Esophagus muscularis mucosa (tissue), 4 donors: ENCODE data around the gene CHRNA9. TPM values are rescaled to one million over a fixed set of nuclear protein-coding genes. Genes with fewer than 3 reads are reported as not detected.

Experiments used
- DNase-seq: peaks from one replicate; pipeline ENCODE4 v3.0.0-alpha.2; 2017; ENCODE audit errors: extremely low spot score
- H3K27ac ChIP-seq, 4 donors: fragments of 200-600 bp; sonication (generic); replicated peaks in 1 of 4; 1 replicate in 3 of 4; 2 replicates in 1 of 4; pipeline ENCODE4 v1.5.1; 2016 to 2019; ENCODE audit warnings: mild to moderate bottlenecking in 1 of 4
- H3K27me3 ChIP-seq, 4 donors: fragments of 200-600 bp; sonication (generic); one replicate each; pipeline versions ENCODE4 v1.5.1 to v1.6.0; 2016 to 2019
- H3K36me3 ChIP-seq, 4 donors: fragments of 200-600 bp; sonication (generic); one replicate each; pipeline ENCODE4 v1.5.1; 2016 to 2019
- H3K4me1 ChIP-seq, 4 donors: fragments of 200-600 bp; sonication (generic); one replicate each; pipeline ENCODE4 v1.5.1; 2016 to 2019
- H3K4me3 ChIP-seq, 4 donors: fragments of 200-600 bp; sonication (generic); 1 replicate in 2 of 4; 2 replicates in 2 of 4; pipeline ENCODE4 v1.5.1; 2016 to 2019; ENCODE audit warnings: mild to moderate bottlenecking in 4 of 4, moderate library complexity in 1 of 4
- H3K9me3 ChIP-seq, 4 donors: fragments of 200-600 bp; sonication (generic); 1 replicate in 3 of 4; 2 replicates in 1 of 4; pipeline ENCODE4 v1.5.1; 2016 to 2019
- EP300 ChIP-seq: sonication (generic); formaldehyde crosslinking; IDR thresholded peaks from one replicate; pipeline ENCODE4 v1.6.1; 2017; ENCODE audit warnings: antibody characterized with exemption
- POLR2A ChIP-seq: fragments of 450-650 bp; IDR thresholded peaks from one replicate; pipeline ENCODE4 v1.6.1; 2017; ENCODE audit warnings: antibody characterized with exemption, moderate library complexity, mild to moderate bottlenecking, low read depth
- POLR2AphosphoS5 ChIP-seq, 2 donors: sonication (generic); formaldehyde crosslinking; IDR thresholded peaks; one replicate each; pipeline ENCODE4 v1.6.1; 2017; ENCODE audit warnings: antibody characterized with exemption in 2 of 2
- whole genome bisulfite sequencing: methylation state at CpG from one replicate; pipeline ENCODE4 v1.1.5; 2018; 5-methylcytosine and 5-hydroxymethylcytosine counted together
- intact Hi-C: fragments of 100-400 bp; cut with DNase I; formaldehyde crosslinking; loops from one replicate; pipeline ENCODE4 v1.15.1; 2023
- total RNA-seq, 4 donors: library from RNA; depleted of rRNA; stranded (reverse); fragments of >200 nt; gene quantifications; one replicate each; pipeline versions ENCODE4 v1.1.0 to v1.2.1, GENCODE V29; 2016
- TF ChIP-seq, protein P1 (sequence below), 3 experiments: fragments of 200-600 bp in 2 of 3; fragments of 450-650 bp in 1 of 3; sonication (generic) in 2 of 3; IDR thresholded peaks; one replicate each; pipeline ENCODE4 v1.5.1; 2017 to 2019; ENCODE audit warnings: antibody characterized with exemption in 3 of 3, mild to moderate bottlenecking in 2 of 3, moderate library complexity in 1 of 3

CHRNA9 gene
- total RNA-seq, 4 donors from 2014 or later = 0.11 TPM; not detected in 3

DNA sequence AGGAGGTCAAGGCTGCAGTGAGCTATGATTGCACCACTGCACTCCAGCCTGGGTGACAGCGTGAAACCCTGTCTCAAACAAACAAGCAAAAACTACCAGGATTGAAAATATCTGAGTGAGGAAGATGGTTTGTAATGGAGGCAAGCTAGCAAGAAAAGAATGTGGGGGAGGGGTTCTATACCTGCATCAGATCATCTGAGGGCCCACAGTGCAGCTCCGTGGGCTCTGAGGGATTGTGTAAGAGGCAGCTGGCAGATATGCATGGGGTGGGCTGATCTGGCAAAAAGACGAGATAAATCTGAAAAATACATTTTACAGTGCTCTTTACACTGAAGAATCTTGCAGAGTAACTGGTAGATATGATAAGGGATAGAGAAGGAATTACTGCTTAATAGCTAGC, 28.9 kb upstream of the CHRNA9 start:
- Histone ChIP-seq H3K4me1 (peaks cover 6 to 9% (median 8%) of the 10 kb centered on the region in 4 donors), H3K9me3 (peaks cover 0 to 4% (median 0%) of the 10 kb centered on the region in 4 donors), H3K4me3 (no peak overlapping the region), H3K27ac (no peak overlapping the region), H3K27me3 (no peaks in the 10 kb centered on the region), H3K36me3 (no peaks in the 10 kb centered on the region)
- no peak for DNase-seq
- intact Hi-C loops = no loop called here
- TF ChIP-seq POLR2AphosphoS5 (IDR thresholded peaks at IDR 0.05) (no peak), EP300 (no peak), POLR2A (no peak)
- TF ChIP-seq, protein P1, sequence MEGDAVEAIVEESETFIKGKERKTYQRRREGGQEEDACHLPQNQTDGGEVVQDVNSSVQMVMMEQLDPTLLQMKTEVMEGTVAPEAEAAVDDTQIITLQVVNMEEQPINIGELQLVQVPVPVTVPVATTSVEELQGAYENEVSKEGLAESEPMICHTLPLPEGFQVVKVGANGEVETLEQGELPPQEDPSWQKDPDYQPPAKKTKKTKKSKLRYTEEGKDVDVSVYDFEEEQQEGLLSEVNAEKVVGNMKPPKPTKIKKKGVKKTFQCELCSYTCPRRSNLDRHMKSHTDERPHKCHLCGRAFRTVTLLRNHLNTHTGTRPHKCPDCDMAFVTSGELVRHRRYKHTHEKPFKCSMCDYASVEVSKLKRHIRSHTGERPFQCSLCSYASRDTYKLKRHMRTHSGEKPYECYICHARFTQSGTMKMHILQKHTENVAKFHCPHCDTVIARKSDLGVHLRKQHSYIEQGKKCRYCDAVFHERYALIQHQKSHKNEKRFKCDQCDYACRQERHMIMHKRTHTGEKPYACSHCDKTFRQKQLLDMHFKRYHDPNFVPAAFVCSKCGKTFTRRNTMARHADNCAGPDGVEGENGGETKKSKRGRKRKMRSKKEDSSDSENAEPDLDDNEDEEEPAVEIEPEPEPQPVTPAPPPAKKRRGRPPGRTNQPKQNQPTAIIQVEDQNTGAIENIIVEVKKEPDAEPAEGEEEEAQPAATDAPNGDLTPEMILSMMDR (IDR thresholded peaks at IDR 0.05) = no peak
- 81% methylated on average over 3 of the region's 3 CpGs for WGBS

- WGBS = 90% methylated on average over 3 of the region's 3 CpGs
- no peak for DNase-seq
- intact Hi-C loops = no loop called here
- peaks cover 0 to 4% (median 0%) of the 10 kb centered on the region in 4 donors for H3K9me3 ChIP-seq
- no peaks in the 10 kb centered on the region for H3K27me3 ChIP-seq
- H3K4me1 ChIP-seq = peaks cover 6 to 9% (median 8%) of the 10 kb centered on the region in 4 donors
- H3K27ac ChIP-seq = no peak overlapping the region
- H3K36me3 ChIP-seq = no peaks in the 10 kb centered on the region
- no peak for TF ChIP-seq EP300
- TF ChIP-seq POLR2AphosphoS5 (IDR thresholded peaks at IDR 0.05) = no peak
- TF ChIP-seq, protein P1 (IDR thresholded peaks at IDR 0.05) = no peak
- TF ChIP-seq POLR2A = no peak
- H3K4me3 ChIP-seq = no peak overlapping the region
Measured at GRCh38 chr4:40306976-40307375, 28.2 kb upstream of the CHRNA9 start.

DNA sequence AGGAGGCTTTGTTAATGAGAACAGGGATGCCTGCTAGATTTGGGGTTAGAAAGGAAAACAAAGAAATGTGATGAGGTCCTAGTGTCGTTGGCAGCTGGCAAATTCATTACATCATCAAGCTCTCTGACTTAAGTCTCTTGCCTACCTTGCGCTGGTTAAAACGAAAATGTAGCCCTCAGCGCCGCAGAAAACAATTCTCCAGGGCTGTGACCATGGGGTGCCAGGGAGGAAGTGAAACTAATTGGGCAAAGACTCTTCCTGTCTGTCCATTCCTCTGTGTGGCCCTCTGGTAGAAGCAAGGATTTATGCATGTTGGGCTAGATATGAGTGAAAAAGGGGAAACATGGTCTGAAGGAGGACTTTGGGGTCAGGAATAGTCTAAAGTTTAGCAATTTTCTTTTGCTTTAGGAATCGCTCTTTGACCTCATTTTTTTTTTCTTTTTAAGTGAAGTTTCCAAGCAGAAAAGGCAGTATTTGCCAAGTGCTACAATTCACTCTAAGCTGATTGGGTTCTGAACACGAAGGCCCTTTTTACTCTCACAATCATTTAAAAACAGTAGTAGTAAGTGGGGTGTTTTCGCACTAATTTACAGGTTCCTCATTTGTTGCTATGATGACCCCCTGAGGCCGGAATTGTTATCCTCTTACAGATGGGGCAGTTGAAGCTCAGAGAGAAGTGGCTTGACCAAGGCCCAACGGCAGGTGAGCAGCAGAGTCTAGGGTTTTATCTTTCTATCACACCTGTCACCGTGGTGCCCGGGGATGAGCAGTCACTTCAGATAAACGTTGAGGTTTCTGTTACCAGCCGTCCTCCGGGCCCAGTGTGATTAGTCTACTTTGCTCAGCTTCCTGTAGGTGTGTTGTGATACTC, 27.3 kb upstream of the CHRNA9 start:
- H3K36me3 ChIP-seq = no peaks in the 10 kb centered on the region
- WGBS = 73% methylated on average over 15 of the region's 15 CpGs
- peaks cover 6 to 9% (median 8%) of the 10 kb centered on the region in 4 donors for H3K4me1 ChIP-seq
- DNase-seq = no peak
- TF ChIP-seq POLR2AphosphoS5 (IDR thresholded peaks at IDR 0.05) = no peak
- TF ChIP-seq POLR2A = no peak
- intact Hi-C loops = loop anchor here (2.0 kb wide), 1 partner anchor 157 kb away; no protein-coding TSS in a partner anchor
- no peaks in the 10 kb centered on the region for H3K27me3 ChIP-seq
- no peak overlapping the region for H3K4me3 ChIP-seq
- peak overlapping the region in 1 of 4 donors; percentile 2 for H3K27ac ChIP-seq
- peaks cover 0 to 4% (median 0%) of the 10 kb centered on the region in 4 donors for H3K9me3 ChIP-seq

- Histone ChIP-seq H3K36me3 (no peaks in the 10 kb centered on the region), H3K4me1 (peaks cover 6 to 9% (median 8%) of the 10 kb centered on the region in 4 donors), H3K4me3 (no peak overlapping the region), H3K9me3 (peaks cover 0 to 4% (median 0%) of the 10 kb centered on the region in 4 donors), H3K27ac (no peak overlapping the region), H3K27me3 (no peaks in the 10 kb centered on the region)
- intact Hi-C loops = loop anchor here (2.0 kb wide), 1 partner anchor 158 kb away; no protein-coding TSS in a partner anchor
- WGBS = 67% methylated on average over 4 of the region's 4 CpGs
- TF ChIP-seq, protein P1 (IDR thresholded peaks at IDR 0.05) = no peak
- no peak for TF ChIP-seq POLR2AphosphoS5 (IDR thresholded peaks at IDR 0.05)
- TF ChIP-seq POLR2A = no peak
- no peak for DNase-seq
Measured at GRCh38 chr4:40308528-40309122, 26.5 kb upstream of the CHRNA9 start.

DNA sequence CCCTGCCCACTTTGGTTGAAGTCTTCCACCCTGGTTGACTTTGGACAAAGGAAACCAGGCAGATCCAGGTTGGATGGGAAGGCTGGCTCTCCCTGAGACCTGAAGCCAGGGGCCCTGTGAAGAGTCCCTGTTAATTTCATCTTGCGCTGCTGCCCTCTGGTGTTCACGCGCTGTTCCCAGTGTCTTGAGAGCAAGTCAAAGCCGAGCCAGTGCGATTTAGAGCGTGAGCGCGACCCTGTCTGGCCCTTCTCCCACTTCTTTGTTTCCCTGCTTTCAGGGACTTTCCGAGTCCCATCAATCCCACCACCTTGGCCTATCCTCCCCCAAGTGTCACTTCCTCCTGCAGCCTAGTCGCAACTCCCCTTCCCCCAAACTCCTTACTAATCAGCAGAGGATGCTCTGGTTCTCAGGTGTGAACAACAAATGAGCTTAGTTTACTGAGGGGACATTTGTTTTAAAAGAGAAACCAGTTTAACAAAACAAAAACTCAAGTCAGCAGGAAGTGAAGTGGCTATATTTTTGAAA, 25.8 kb upstream of the CHRNA9 start:
- peaks cover 6 to 9% (median 8%) of the 10 kb centered on the region in 4 donors for H3K4me1 ChIP-seq
- no peak for TF ChIP-seq POLR2A
- TF ChIP-seq, protein P1 (IDR thresholded peaks at IDR 0.05) = peak; percentile 76 to 91 (median 81)
- TF ChIP-seq POLR2AphosphoS5 (IDR thresholded peaks at IDR 0.05) = peak in 1 of 2 donors; percentile 31
- TF ChIP-seq EP300 = no peak
- peak overlapping the region in 1 of 4 donors; percentile 35 for H3K4me3 ChIP-seq
- H3K9me3 ChIP-seq = peaks cover 0 to 4% (median 0%) of the 10 kb centered on the region in 4 donors
- H3K27ac ChIP-seq = no peak overlapping the region
- WGBS = 3% methylated on average over 10 of the region's 10 CpGs
- peak; percentile 96 for DNase-seq
- H3K27me3 ChIP-seq = no peaks in the 10 kb centered on the region
- no peaks in the 10 kb centered on the region for H3K36me3 ChIP-seq
- intact Hi-C loops = loop anchor here (2.0 kb wide), 1 partner anchor 159 kb away; no protein-coding TSS in a partner anchor
